ENCODE results near the gene POLR1F. TPM values are rescaled to one million over a fixed set of nuclear protein-coding genes. Genes with fewer than 3 reads are reported as not detected.
A peak's percentile ranks its signal among the peaks of the same experiment; 100 is the strongest.

Gene POLR1F
- total and polyA plus RNA-seq, 5 experiments from 2014 or later: 17.6 to 48.0 (median 40.7) TPM

- POLR2A ChIA-PET: no interaction called here
- Mint-ChIP-seq H3K4me3 (peak overlapping the region in 2 of 10 donors; percentile 3 to 7), H3K9me3 (no peaks in the 10 kb centered on the region), H3K27ac (peak overlapping the region in 2 of 10 donors; percentile 14 to 27), H3K36me3 (no peaks in the 10 kb centered on the region), H3K27me3 (peaks cover 0 to 11% (median 0%) of the 10 kb centered on the region in 5 donors), H3K4me1 (peaks cover 2 to 18% (median 11%) of the 10 kb centered on the region in 4 donors)
- DNase-seq (peak in 1 of 10 donors; percentile 9), ATAC-seq (peak in 1 of 2 donors; percentile 47)
Measured at GRCh38 chr7:19663816-19664462, 44.9 kb downstream of the POLR1F start.

GRCh38 chr7:19648791-19649190 is 60.0 kb downstream of the POLR1F start:
- ATAC-seq (no peak), DNase-seq (no peak)
- Mint-ChIP-seq H3K4me1 (no peaks in the 10 kb centered on the region), H3K27me3 (peaks cover 0 to 12% (median 2%) of the 10 kb centered on the region in 5 donors), H3K9me3 (peaks cover 0 to 39% (median 24%) of the 10 kb centered on the region in 9 donors), H3K36me3 (peaks cover 0 to 18% (median 0%) of the 10 kb centered on the region in 3 donors), H3K27ac (no peak overlapping the region), H3K4me3 (no peak overlapping the region)
- POLR2A ChIA-PET: no interaction called here

Small RNAs within 50 kb of the gene (microRNA-seq; reads per million reads assigned to microRNA genes)
- gene MIR3146 (ENCODE audit: borderline microRNAs expressed): not detected

Other genes starting within 250 kb of the POLR1F start
- gene TMEM196, start 64.6 kb upstream of the POLR1F start, total RNA-seq: not detected
- not detected for gene TMEM196, start 64.6 kb upstream of the POLR1F start, polyA plus RNA-seq

Measured in naive thymus-derived CD8-positive, alpha-beta T cell (primary cell).